Stimulated activated CD4-positive, alpha-beta T cell treated with anti-CD3 and anti-CD28 coated beads, Interleukin-1b, Interleukin-23, amount 100 ng/mL, for 48 hours (primary cell): ENCODE data around the gene COBL.

Source experiments
- DNase-seq: peaks from one replicate; pipeline ENCODE4 v3.0.0-alpha.2; 2020

Gene COBL

DNA sequence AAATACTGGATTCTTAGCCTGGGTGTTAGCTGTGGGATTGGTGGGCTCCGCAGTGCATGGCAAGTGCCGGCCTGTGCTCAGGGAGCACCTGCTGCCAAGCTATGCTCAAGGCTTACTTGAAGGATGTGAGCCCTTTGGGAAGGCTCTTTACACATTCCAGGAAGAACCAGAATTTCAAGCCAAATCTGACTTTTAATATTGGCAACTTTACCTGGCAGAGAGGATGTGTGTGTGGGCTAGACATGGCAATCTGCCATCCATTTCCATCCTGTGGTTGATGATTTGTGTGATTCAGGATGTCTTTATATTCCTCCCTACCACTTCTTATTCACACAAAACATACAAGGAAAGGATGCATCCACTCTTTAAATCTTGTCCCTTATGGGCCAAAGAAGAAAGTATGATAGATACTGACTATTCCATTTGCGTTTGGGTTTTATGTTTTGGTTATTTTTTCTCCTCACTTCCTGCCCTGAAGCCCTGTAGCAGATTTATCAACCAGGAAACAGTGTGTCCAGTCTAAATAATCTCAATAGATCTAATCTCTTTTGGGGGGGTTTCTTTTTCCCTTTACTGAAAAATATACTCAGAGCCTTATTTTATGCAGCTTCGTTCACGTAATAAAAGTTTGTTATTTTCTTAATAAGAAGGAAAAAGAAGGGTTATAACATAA, 247.1 kb downstream of the COBL start:
- no peak for DNase-seq

DNA sequence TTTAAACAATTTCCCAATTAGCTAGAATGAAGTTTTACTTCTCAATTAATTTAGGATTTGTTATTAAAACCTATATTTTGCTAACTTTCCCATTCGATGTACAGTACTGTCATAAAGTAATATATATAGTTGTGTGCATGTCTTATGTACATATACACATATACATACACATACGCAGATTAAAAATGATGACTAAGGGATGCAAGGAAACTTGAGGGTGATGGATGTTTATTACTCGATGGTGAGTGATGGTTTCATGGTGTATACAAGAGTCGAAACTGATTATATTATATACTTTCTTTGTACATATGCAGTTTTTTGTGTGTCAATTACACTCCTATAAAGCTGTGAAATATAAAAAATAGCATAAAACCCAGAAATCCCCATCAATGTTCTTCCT, 248.2 kb downstream of the COBL start:
- DNase-seq: no peak

DNA sequence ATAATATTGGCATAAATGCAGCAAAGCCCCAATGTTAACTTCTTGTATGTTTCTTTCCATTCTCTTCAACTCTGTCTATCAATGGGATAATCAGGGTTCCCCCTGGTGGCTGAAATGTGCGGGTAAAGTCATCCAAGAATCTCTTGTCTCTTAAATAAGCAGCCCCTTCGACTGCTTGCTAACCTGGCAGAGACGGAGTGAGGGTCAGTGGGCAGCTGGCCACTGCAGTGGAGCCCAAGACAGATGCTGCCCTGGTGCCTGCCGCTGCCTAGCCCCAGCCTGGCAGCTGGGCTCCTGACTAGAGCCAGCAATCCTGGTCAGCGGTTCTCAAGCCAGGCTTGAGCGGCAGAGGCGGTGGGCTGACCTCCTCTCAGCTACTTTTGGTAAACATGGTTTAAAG, 248.9 kb downstream of the COBL start:
- DNase-seq: peak; percentile 22

DNA sequence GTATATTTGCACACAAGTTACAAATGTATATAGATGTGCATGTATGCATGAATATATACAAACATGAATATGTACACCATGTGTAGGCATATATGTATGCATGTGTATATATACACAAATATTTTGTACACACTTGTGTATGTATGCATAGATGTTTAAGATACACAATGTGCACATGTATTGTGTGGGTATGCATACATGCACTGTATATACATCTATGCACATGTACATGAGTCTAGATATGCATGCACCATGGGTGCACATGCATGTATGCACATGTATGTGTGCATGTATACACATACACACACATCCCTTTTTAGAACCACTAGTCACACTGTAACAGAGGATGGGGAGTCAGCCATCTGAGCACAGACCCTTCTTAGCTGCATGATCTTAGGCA, 249.4 kb downstream of the COBL start:
- no peak for DNase-seq

DNA sequence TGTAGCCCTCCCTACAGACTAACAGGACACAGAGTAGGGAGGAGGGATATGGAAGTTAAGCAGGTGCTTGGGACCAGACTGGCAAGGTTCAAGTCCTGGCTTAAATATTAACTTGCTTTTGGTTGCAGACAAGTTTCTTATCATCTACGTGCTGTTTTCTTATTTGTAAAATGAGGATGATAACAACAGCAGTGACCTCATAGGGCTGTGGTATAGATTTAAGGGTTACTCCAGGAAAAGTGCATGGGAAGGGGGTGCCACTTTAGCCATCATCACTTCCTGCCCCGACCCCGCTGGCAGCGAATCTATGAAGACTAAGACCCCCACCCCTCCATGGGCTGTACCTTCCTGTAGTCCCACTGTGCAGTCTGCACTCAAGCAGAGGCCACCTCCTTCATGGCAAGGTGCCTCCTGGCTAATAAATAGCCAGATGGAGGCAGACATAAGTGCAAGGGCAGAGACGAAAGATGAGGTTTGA, 250.2 kb downstream of the COBL start:
- DNase-seq: no peak

DNA sequence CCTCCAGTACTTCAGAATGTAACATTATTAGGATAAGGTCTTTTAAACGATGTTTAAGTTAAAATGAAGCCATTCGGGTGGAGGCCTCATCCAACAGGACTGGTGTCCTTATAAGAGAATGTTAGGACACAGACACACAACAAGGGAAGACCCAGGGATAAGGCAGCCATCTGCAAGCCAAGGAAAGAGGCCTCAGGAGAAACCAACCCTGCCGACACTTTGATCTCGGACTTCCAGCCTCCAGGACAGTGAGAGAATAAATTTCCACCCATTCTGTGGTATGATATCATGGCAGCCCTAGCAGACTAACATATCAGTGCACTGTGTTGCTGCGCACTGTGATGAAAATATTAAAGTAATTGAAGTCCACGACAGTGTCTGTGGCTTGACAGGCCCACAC, 250.8 kb downstream of the COBL start:
- DNase-seq: no peak

DNA sequence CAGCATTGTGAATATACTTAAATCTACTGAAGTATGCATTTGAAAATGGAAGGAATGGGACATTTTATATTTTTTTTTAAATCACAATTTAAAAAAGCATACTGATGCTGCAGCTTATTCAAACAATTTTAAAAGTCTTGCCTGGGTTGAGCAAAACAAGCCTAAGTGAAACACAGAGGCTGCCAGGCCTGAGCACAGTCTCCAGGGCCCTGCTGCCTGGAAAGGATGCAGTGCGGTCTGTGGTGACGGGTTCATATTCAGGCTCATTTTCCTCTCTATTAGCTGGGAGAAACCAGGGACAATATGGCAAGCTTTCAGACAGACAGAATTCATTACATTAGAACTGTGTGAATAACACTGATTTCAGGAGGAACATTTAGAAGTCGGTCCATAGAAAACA, 251.9 kb downstream of the COBL start:
- DNase-seq: no peak

DNA sequence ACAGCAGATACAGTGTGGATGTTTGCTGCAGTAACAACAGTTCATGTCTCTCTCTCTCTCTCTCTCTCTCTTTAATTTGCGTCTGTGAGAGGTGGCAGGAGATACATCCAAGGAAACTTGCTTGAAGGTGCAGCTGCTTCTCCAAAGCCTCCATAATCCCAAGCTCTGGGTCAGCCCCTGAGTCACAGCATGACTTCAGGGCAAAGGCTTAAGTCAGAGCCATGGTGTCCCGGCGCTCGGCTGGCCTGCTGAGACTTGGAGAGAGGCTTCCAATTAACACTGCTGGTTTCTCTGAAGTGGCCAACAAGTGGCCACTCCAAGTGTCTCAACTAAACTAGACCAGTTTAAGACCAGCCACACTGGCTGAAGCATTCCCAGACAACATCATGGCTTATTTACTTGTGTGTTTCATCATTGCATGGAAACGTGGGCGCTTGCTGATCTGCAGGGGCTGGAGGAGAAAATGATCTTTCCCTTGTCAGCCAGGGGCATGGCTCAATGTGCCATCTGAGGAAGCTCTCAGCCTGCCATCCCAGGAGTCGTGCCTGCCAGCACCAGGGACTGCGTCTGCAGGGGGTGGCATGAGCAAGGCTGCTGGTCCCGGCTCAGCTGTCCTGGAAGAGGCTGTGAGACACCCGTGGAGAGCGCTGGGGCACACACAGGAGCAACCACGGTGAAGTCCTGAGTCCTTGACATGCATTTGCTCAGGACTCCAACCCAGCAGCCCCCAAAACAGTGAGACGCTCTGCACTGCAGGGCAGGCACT, 254.2 kb downstream of the COBL start:
- no peak for DNase-seq

DNA sequence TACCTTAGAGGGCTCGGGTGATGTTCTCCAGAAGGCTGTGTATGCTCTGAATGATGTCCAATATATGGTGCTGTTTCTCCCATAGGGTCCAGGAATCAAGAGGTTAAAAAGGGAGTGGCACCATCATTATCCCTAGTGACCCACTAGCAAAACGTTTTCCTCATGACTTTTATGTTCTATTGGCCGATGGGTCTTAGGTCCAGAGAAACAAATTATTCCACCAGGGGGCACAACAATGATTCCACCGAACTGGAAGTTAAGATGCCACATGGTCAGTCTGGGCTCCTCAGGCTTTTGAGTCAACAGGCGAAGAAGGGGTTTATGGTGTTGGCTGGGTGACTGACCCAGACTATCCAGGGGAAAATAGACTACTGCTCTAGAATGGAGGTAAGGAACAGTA, 256.1 kb downstream of the COBL start:
- no peak for DNase-seq

DNA sequence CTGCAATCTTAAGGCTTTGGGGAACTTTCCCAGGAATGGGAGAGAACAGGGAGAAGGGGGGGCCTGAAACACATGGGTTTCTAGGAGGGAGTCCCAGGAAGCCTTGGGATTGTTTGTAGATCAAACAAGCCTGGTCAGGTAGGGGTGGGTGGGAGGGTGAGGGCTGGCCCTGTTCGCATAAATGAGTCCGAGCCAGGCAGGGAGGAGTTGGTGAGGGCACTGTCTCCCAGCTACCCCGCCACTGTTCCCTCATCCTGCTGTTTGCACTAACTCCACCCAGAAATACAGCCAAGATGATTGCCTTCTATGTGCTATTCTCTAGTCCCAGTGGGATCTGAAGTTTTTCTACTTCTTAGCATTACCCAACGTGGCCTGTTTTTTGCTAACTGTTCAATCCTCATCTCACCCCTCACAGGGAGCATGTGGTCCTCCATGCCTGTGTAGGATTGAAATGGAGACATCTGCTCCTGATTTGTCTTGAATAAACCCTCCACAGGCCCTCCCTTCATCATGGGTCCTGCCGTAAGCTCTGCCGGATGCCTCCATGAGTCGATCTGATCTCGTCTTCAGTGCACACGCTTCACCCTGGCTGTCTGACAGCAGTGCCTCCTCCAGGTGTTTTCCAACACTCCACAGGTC, 257.0 kb downstream of the COBL start:
- DNase-seq: no peak

DNA sequence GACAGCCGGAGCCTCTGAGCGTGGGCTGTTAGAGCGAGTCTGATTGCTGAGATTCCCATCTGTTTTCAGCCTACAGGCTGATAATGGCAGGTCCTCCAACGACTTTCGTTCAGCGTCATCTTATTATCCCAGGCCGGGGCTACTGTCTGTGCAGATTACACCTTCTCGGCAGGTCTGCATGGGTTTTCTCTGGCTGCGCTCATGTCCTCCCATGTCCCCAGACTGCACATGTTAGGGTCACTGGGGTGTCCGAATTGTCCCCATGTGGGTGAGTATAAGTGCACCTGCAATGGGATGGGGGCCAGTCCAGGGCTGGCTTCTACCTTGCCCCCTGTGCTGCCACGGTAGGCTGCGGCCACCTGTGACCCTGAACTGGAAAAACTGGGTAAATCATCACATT, 257.8 kb downstream of the COBL start:
- no peak for DNase-seq

DNA sequence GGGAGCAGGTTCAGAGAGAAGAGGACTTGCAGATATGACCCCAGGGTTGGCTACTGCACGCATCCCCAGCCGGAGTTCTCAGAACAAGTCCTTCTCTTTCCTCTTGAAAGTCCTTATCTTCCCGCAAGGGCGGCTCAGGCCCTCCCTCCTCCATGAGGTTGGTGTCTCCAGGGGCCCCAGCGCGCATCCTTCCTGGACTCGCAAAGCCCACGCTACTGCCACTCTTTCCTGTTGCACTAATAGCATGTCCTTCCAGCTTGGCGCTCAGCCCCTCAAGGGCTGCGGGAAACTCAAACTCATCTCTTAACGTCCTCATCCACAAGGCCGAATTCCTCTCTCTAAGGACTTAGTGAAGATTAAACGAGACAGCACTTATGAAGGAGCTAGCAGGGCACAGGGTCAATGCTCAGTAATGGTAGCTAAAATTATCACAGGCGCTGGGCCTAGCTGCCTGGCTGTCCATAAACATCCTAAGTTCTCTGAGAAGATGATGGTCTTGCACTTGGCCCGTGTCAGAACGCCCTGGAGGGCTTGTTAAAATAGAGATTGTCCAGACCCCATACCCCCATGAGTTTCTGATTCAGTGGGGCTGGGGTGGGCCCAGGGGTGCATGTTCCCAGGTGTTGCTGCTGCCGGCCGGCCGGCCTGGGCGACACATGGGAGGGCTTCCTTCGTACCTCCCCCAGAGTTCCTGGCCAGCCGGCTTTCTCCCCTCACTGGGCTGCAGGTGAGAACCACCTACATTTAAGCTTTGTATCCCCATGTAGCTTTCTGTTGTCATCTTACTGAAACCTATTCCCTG, 261.4 kb downstream of the COBL start:
- no peak for DNase-seq

DNA sequence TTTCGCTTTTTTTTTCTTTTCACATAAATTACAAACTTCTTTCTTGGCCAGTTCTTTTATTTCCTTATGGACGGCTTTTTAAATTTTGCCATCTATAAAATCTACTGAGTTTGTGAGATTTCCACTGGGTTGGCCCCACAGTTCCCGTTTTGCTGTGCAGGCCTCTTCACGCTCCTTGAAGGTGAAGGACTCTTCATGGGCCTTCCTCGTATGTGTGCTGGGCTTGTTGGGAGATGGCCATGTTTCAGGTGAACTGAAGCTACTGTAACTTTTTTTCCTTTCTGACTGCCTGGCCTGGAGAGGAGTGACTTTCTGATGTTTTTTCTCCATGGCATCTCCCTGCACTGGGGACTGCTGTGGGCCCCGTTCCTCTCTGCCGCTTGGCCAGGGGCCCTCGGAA, 262.4 kb downstream of the COBL start:
- no peak for DNase-seq

DNA sequence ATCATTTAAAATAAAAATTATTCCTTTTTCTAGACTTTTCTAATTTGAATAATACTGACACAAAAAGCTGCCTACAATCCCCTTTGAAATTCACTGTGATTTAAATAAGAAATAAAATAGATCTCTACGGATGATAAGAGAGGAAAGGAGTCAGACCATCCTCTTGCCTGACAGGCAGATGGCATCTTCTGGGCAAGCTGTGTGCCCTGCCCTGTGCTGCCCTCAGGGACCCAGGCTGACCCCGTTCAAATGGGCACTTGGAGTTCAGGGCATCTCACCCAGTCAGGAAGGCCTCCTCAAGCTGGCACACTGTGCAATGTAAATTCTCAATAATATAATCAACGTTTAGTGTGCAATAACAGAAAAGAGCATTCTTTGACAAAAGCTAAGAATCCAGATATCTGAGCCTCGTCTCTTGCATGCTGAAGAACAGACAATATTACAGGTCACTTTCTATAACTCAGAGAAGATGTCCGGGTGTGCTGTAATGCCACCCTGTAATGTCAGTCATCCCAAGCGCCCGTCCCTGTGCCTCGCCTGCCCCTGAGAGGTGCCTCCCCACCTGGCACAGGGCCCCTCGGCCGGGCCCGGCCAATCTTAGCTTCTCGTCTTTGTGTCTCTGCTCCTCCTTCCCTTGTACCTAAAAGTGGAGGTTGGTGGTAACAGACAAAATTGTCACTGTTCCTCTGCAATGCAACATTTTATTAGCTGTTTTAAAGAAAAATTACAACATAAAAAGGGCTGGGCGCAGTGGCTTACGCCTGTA, 263.3 kb downstream of the COBL start:
- DNase-seq: no peak

DNA sequence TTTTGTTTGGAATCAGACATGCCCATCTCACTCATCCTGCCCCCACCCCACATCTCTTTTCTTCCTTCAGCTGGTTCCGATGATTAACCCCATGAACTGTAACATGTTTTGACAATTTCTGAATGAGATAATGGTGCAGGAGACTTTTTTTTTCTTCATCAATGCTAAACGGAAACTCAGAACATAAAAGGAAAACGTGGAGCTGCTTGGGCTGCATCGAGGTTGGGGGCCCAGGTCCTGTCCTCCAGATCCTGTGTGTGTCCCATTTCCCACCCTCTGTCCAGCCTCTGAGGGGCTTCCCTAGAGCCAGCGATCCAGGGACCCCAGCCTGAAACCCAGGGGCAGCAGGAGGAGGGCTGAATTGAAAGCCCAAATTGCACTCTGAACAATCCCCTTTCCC, 270.1 kb downstream of the COBL start:
- DNase-seq: no peak

DNA sequence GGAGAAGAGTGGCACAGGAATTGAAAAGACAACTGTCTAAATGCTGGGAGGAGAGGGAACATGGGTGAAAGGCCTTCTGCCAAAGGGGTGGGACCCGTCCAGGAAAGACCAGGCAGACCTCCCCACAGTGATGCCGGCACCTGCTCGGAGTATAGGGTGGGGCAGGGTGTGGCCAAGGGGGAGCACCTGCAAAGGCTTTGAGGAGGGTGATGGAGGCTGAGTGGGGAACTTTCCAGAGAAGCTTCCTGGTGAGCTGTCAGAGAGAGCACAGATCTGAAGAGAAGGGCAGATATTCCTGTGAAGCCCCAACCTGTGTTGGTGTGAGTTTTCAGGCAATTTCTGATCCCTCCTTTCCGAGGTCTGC, 270.5 kb downstream of the COBL start:
- DNase-seq: no peak

DNA sequence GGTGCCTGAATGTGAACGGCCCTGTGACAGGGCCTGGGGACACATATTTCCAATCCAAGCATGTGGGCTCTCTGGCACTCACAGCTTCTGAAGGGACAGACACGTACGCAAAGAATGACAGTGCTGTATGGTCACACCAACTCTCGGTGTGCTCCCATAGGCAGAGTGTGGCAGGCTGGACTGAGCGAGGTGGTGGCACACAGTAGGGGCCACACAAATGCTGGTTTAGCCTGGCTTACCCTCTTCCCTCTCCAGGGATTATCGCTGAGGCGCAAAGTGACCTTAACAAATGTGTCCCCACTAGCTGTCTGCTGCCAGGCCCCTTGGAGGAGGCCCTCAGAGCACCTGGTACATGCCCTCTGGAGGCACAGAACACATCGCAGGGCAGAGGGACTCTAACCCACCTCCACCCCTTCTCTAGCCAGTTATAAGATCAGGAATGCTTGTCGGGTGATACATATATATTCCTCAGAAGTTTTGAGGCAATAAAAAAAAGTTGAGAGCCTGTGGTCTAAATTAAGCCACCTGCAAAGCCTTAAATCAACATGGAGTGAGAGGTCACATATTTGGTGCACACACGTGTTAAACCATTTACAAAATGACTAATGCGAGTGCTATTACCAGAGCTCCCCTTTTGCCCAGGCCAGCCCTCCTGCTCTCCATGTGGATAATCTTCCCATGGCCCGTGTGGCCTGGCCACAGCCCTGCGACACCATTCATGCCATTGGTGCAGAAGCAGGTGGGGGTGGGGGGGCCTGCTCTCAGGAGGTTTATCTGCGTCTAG, 271.1 kb downstream of the COBL start:
- DNase-seq: no peak

DNA sequence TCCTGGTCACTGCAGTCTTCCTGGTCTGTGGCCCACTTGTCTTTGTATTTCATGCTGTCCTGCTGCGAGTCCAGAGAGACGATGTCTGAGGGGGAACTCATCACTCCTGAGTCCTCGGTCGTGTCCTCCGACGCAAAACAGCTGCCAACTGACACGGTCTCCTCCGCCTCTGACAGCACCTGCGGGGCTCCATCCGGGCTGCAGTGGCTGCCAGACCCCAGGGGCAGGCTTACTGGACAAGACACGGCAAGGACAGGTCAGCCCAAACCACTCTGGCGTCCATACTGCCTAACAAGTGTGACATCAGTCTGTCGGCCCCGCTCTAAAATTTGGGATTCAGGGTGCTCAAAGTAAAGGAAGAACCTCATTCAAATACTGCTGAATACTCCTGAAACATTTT, 273.1 kb downstream of the COBL start:
- DNase-seq: no peak

DNA sequence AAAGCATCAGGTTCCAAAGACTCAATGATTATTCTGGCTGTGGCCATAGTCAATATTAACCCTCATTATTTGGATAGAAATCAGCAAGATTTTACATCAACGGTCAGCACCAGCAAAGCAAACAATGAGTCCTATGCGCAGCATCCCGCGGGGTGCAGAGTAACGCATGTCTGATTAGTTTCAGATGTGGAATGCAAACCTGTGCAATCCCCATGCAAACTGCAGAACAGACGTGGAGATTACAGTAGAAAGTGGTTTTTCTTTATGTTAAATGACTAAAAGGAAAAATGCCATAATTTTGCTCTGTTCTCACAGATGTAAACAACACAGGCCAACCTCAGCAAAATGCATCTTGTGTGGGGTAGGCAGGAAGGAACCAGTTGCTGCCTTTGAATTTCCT, 275.8 kb downstream of the COBL start:
- no peak for DNase-seq

DNA sequence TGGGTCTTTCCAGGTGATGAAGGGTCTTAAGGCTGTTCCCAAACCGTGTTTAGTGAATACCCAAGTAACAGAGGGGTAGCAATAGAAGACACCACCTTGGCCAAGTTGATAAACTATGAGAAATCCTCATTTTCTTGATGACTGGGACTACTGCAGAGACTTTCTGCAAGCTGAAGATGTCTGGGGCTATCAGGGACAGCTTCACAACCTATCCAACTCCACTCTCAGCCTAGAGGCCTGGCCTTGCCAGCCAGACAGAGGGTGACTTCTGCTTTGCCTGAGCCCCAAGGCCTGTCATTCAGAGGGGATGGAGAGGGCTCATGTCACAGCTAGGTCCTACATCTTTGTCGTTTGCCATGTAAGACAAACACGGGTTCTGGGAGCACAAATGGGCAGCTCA, 278.0 kb downstream of the COBL start:
- DNase-seq: no peak

DNA sequence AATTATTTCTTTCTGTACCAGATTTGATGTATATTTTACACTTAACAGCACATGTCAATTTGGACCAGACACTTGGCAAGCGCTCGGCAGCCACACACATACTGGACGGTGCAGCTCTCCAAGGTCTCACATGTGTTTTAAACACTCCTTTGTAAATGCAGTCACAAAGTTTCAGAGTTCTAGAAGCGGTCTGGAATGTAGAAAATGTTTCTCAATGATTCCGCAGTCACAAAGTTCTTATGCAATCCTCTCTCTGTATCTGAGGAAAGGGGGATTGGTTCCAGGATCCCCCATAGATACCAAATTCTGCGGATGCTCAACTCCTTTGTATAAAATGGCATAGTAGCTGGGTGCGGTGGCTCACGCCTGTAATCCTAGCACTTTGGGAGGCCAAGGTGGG, 280.9 kb downstream of the COBL start:
- DNase-seq: no peak
